AG08396 (cell line): ENCODE measurements around the gene NTRK3.

ENCODE experiments used
- DNase-seq: peaks from one replicate; pipeline ENCODE4 v3.0.0; 2012; ENCODE audit warnings: low spot score, mixed read lengths

Gene NTRK3

GRCh38 chr15:88120026-88120425 is 136.5 kb downstream of the NTRK3 start:
- DNase-seq, result no peak

- no peak for DNase-seq
Measured at GRCh38 chr15:88118741-88119140, 137.8 kb downstream of the NTRK3 start.

- no peak for DNase-seq
Measured at GRCh38 chr15:88118035-88118434, 138.5 kb downstream of the NTRK3 start.

GRCh38 chr15:88115486-88116152 is 140.9 kb downstream of the NTRK3 start:
- no peak for DNase-seq

GRCh38 chr15:88113613-88114308 is 142.8 kb downstream of the NTRK3 start:
- DNase-seq, result no peak

GRCh38 chr15:88108991-88109390 is 147.5 kb downstream of the NTRK3 start:
- DNase-seq, result no peak

- no peak for DNase-seq
Measured at GRCh38 chr15:88108477-88108876, 148.1 kb downstream of the NTRK3 start.

GRCh38 chr15:88106074-88106473 is 150.5 kb downstream of the NTRK3 start:
- no peak for DNase-seq

GRCh38 chr15:88104357-88104756 is 152.2 kb downstream of the NTRK3 start:
- no peak for DNase-seq

- DNase-seq, result no peak
Measured at GRCh38 chr15:88100181-88100580, 156.4 kb downstream of the NTRK3 start.

- no peak for DNase-seq
Measured at GRCh38 chr15:88098361-88098760, 158.2 kb downstream of the NTRK3 start.

- DNase-seq, result no peak
Measured at GRCh38 chr15:88091444-88092016, 165.0 kb downstream of the NTRK3 start.

- no peak for DNase-seq
Measured at GRCh38 chr15:88090481-88091011, 166.0 kb downstream of the NTRK3 start.

GRCh38 chr15:88089731-88090130 is 166.8 kb downstream of the NTRK3 start:
- DNase-seq, result no peak

GRCh38 chr15:88089024-88089620 is 167.4 kb downstream of the NTRK3 start:
- no peak for DNase-seq

- DNase-seq, result no peak
Measured at GRCh38 chr15:88083811-88084760, 172.5 kb downstream of the NTRK3 start.

- no peak for DNase-seq
Measured at GRCh38 chr15:88080616-88081015, 175.9 kb downstream of the NTRK3 start.

- no peak for DNase-seq
Measured at GRCh38 chr15:88077296-88078020, 179.1 kb downstream of the NTRK3 start.

- DNase-seq, result no peak
Measured at GRCh38 chr15:88076328-88076727, 180.2 kb downstream of the NTRK3 start.

- DNase-seq, result no peak
Measured at GRCh38 chr15:88075102-88075501, 181.4 kb downstream of the NTRK3 start.

- DNase-seq, result no peak
Measured at GRCh38 chr15:88074386-88074785, 182.2 kb downstream of the NTRK3 start.
